Bronchial epithelial cell (primary cell): Measurements from ENCODE around the gene COL23A1. TPM values are rescaled to one million over a fixed set of nuclear protein-coding genes. Genes with fewer than 3 reads are reported as not detected.

Source experiments
- DNase-seq: peaks from one replicate; pipeline ENCODE4 v3.0.0-alpha.2; 2010; ENCODE audit warnings: low read depth
- FAIRE-seq: peaks from 2 replicates; lab custom pipeline; 2011; peaks lifted over from hg19 to GRCh38; lab: Jason Lieb, UNC
- H3K27me3 ChIP-seq: 2 replicates; pipeline ENCODE4 v1.5.1; 2011; ENCODE audit warnings: low read length; ENCODE audit not compliant: control insufficient read depth, insufficient read depth
- H3K36me3 ChIP-seq: 2 replicates; pipeline ENCODE4 v1.5.1; 2011; ENCODE audit warnings: low read length; ENCODE audit not compliant: control insufficient read depth, insufficient read depth
- H3K4me3 ChIP-seq: 2 replicates; pipeline ENCODE4 v1.5.1; 2011; ENCODE audit warnings: mild to moderate bottlenecking, low read depth, low read length, control low read depth
- total RNA-seq: library from RNA; depleted of rRNA; stranded (reverse); fragments of >200 nt; gene quantifications from 2 replicates; pipeline ENCODE4 v1.2.1, GENCODE V29; 2014
- TF ChIP-seq, protein P1 (sequence below): IDR thresholded peaks from 2 replicates; pipeline ENCODE4 v1.5.1; 2011; ENCODE audit warnings: mild to moderate bottlenecking, moderate library complexity, low read length, control low read depth, inconsistent platforms; ENCODE audit not compliant: insufficient read depth, severe bottlenecking

Gene COL23A1
- total RNA-seq, 1 donor from 2014 or later: 0.26 TPM

DNA sequence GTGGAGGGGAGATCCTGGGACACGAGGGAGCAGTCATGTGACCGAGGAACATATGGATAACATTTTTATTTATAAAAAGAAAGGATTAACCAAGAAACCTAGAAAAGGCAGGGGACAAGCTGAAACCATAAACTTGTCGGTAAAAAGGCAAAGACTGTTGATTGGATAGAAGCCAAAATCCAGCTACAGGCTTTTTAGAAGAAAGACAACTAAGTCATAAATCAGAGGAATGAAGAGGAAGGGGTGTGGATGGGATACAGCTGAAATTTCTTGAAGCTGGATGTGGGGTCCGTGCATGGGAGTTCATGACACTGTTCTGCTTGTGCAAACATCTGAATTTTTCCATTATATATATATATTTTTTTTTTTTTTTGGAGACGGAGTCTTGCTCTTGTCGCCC lies 246.9 kb downstream of the COL23A1 start:
- no peak for FAIRE-seq
- H3K27me3 ChIP-seq: no peaks in the 10 kb centered on the region
- TF ChIP-seq, protein P1, sequence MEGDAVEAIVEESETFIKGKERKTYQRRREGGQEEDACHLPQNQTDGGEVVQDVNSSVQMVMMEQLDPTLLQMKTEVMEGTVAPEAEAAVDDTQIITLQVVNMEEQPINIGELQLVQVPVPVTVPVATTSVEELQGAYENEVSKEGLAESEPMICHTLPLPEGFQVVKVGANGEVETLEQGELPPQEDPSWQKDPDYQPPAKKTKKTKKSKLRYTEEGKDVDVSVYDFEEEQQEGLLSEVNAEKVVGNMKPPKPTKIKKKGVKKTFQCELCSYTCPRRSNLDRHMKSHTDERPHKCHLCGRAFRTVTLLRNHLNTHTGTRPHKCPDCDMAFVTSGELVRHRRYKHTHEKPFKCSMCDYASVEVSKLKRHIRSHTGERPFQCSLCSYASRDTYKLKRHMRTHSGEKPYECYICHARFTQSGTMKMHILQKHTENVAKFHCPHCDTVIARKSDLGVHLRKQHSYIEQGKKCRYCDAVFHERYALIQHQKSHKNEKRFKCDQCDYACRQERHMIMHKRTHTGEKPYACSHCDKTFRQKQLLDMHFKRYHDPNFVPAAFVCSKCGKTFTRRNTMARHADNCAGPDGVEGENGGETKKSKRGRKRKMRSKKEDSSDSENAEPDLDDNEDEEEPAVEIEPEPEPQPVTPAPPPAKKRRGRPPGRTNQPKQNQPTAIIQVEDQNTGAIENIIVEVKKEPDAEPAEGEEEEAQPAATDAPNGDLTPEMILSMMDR: no peak
- no peaks in the 10 kb centered on the region for H3K36me3 ChIP-seq
- no peak for DNase-seq
- no peak overlapping the region for H3K4me3 ChIP-seq

- H3K4me3 ChIP-seq: no peak overlapping the region
- FAIRE-seq (no peak), DNase-seq (no peak)
- TF ChIP-seq, protein P1: no peak
- no peaks in the 10 kb centered on the region for H3K36me3 ChIP-seq
- no peaks in the 10 kb centered on the region for H3K27me3 ChIP-seq
Measured at GRCh38 chr5:178341851-178342140, 248.4 kb downstream of the COL23A1 start.

- no peak for DNase-seq
- TF ChIP-seq, protein P1: no peak
Measured at GRCh38 chr5:178341091-178341850, 248.9 kb downstream of the COL23A1 start.

DNA sequence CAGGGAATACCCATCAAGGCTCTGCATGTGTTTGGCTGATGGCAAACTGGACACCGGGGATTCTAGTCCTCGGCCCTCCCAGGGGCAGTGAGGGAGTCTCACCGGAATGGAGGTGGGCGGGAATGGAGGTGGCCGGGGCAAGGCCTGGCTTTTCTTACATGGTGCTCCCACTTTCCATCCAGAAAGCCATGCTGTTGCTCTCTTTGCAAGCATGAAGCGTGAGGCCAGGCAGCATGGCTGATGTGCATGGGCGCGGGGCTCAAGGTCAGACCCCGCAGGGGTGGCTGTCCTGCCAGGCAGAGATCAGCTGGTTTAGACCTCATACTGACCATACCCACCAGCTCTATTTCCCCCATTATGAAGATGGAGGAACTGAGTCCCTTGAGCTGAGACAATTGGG lies 249.6 kb downstream of the COL23A1 start:
- Histone ChIP-seq H3K4me3 (no peak overlapping the region), H3K27me3 (no peaks in the 10 kb centered on the region), H3K36me3 (no peaks in the 10 kb centered on the region)
- no peak for FAIRE-seq
- TF ChIP-seq, protein P1: no peak
- no peak for DNase-seq

More at GRCh38 chr5:178341091-178341850, 248.9 kb downstream of the COL23A1 start:
- Histone ChIP-seq H3K36me3 (no peaks in the 10 kb centered on the region), H3K27me3 (no peaks in the 10 kb centered on the region), H3K4me3 (no peak overlapping the region)
- FAIRE-seq: no peak

- DNase-seq: no peak
Measured at GRCh38 chr5:178340187-178340586, 250.0 kb downstream of the COL23A1 start.

More at GRCh38 chr5:178340187-178340586, 250.0 kb downstream of the COL23A1 start:
- peak; percentile 55 for FAIRE-seq
- Histone ChIP-seq H3K4me3 (no peak overlapping the region), H3K27me3 (no peaks in the 10 kb centered on the region), H3K36me3 (no peaks in the 10 kb centered on the region)
- TF ChIP-seq, protein P1: no peak
